HG03469 (cell line): ENCODE data around the gene SHOC1.
A peak's percentile ranks its signal among the peaks of the same experiment; 100 is the strongest.
"Not testable (repeated sequence)": the region's sequence is repeated elsewhere in the genome, so short reads cannot be mapped to it uniquely, and the experiment has no call there.

Source experiments
- ATAC-seq: cut with Tn5 transposase; IDR thresholded peaks from one replicate; pipeline ENCODE4 v1.9.1; 2021; ENCODE audit warnings: mild to moderate bottlenecking, moderate library complexity, moderate number of reproducible peaks; ENCODE audit not compliant: unreplicated experiment

The SHOC1 gene

GRCh38 chr9:111805830-111806241 lies 11.1 kb upstream of the SHOC1 start:
- no peak for ATAC-seq

- ATAC-seq, result no peak
Observed at GRCh38 chr9:111805262-111805661, 10.5 kb upstream of the SHOC1 start.

- ATAC-seq, result no peak
Observed at GRCh38 chr9:111804636-111805035, 9.9 kb upstream of the SHOC1 start.

DNA sequence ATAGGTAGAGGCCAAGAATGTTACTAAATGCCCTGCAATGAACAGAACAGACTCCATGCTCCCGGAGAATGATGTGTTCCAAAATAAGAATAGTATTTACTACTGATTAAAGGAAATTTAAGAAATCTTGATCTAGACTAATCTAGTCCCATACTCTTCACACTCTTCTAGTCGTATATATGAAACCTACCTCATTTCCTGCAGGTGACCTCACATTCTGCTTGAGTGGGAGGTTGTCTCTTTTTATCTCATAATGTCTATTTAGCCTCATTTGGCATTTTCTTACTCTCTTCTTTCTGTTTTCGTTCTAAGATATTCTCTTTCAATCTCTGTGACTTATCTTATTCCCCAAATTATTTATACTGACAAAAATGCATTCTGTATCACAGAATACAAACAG lies 9.2 kb upstream of the SHOC1 start:
- ATAC-seq, result no peak

DNA sequence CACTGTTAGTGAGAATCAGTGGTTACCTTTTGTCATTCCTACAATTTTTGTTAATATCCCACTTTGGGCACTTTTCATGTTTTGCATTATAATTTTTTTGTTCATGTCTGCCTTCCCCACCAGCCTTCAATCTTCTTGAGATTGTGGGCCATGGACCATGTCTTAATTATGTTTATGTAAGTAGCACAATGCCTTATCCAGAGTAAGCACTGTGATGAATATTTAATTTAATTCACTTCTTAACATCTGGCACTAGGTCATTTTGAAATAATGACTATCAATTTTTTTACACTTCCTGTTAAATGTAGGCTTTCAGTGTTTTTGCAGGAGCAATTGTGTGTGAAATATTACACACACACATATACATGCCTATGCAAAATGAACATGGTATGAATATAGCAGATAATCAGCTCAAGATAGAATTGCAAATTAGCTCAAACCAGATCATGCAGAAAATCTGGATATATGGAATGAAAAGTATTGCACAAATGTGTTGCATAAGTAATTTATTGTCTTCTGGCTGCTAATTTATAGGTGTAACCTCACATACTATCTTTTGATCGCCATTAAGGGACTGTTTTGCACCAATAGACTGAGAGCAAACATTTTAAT lies 5.3 kb upstream of the SHOC1 start:
- no peak for ATAC-seq

DNA sequence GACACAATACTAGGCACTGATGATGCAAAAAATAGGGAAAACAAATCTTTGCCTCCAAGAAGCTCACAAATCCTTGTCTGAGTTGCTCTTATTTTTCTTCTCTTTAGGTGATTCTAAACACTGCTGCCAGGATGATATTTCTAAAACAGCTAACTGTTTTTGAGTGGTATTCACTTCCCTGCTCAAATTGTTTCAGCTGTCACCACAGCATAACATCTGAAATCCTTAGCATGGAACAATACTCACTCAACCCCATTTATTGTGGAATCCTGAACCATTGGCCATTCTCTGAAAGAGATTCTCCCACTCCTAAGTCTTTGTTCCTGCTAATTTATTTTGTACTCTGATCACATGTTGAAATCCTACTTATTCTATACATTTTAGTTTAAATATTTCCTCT lies 4.8 kb upstream of the SHOC1 start:
- no peak for ATAC-seq

- no peak for ATAC-seq
Observed at GRCh38 chr9:111798786-111799185, 4.0 kb upstream of the SHOC1 start.

DNA sequence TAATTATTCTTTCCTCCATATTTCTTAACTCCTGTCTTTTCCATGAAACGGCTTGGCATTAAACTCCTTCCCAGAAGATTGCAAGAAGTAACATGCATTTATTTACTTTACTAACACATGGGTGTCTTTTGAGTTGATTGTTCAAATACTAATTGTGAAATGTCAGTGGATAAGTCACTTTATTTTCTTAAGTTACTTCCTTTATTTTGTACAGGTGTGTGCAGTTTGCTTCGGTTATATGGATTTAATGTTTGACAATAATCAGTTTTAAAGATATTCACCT lies 761 bp upstream of the SHOC1 start:
- no peak for ATAC-seq

DNA sequence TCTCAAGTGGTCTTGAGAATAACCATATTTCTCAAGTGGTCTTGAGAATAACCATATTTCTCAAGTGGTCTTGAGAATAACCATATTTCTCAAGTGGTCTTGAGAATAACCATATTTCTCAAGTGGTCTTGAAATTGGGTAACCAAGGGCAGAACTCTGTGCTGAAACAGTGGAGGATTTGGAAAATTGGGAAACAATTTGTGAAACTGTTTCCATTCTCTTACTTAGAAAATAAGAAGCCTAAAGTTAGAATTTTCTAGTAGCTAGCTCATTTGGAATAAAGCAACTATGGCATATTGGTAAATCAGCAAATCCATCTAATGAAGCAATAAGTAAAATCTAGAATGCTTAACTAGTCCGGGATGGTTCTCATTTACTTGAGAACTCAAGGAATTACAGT lies 2.9 kb downstream of the SHOC1 start:
- ATAC-seq, result not testable (repeated sequence)

DNA sequence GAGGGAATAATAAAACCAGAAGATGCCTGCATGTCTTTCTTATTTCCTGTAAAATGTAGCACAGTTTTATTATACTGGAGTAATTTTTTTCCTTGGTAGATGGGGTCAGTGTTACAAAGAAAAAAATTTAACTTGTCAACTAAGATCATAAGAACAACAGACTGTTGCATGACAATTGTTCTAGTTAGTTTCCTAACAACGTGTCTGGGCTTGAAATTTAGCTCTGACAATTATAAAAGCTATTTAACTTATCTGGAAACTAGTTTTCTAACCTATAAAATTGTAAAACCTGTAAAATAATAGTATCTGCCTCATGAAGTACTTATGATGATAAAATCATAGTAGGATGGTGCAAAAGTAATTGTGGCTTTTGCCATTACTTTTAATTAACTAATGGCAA lies 4.9 kb downstream of the SHOC1 start:
- ATAC-seq, result no peak

DNA sequence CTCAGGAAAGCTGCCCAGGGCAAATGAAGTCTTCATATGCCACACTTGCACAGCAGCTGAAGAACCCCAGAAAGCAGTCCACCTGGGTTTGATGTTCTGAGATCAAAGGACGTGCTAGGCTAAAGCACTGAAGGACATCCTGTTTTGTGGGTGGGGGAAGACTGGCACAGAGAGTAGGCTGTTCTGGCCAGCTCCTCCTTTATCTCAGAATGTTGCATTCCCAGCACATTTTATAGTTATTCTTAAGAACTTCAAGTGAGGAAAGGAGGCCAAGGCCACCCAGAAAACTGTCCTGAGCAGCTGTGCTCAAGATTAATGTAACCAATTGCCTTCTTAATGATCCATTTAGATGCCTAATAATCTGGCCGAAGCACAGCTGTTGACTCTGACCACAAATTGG lies 10.9 kb downstream of the SHOC1 start:
- ATAC-seq, result no peak

- no peak for ATAC-seq
Observed at GRCh38 chr9:111783424-111783823, 11.3 kb downstream of the SHOC1 start.

DNA sequence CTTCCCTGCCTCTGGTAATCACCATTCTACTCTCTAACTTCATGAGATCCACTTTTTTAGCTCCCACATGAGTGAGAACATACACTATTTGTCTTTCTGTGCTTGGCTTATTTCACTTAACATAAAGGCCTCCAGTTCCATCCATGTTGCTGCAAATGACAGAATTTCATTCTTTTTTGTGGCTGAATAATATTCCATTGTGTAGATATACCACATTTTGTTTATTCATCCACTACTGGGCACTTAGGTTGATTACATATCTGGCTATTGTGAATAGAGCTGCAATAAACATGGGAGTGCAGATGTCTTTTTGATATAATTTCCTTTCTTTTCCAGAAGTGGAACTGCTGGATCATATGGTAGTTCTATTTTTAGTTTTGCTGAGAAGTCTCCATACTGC lies 28.7 kb downstream of the SHOC1 start:
- ATAC-seq, result no peak

GRCh38 chr9:111762556-111762955 lies 32.2 kb downstream of the SHOC1 start:
- no peak for ATAC-seq

DNA sequence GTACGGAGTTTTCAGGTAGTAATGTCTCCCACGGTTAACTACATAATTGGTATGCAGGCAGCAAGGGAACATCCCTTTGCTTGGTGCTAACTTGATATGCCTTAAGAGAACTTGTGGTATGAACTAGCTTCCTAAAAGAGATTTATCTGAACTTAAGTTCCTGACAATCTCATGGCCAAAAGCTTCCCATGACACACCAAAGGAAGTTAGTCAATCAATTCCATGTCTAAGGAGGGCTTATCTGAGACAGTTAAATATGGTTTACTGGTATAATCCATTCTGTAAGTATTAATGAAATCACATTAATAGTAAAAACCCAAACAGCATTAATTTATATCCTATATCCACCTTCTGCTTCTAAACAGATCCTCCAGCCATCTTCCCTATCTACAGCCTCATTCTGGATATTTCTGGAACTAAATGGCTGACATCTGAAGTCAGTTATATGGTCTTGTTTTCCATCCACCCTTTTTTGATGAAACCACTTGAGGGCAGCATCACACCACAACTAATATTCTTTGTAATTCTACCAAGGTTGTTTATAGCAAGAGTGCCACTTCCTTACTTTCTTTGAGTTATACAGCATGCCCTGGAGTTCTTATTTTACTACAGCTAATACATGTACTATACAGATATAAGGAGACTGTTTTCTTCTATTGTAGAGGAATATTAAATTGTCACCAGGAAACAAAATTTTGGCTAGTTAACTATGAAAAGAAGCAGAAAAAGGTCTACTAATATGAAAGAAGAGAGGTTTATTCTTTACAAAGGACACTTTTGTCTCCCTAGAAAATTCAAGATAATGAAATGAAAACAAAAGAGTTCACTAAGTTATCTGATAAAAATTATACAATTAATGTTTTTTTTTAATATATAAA lies 34.7 kb downstream of the SHOC1 start:
- ATAC-seq, result peak; percentile 70

- no peak for ATAC-seq
Observed at GRCh38 chr9:111754800-111755199, 39.9 kb downstream of the SHOC1 start.

GRCh38 chr9:111752455-111752854 lies 42.3 kb downstream of the SHOC1 start:
- ATAC-seq, result no peak
